WTC11 (cell line): Measurements from ENCODE around the gene ZNF567. TPM values are rescaled to one million over a fixed set of nuclear protein-coding genes. Genes with fewer than 3 reads are reported as not detected.

Experiments used
- ATAC-seq: fragments of 200-7000 bp; cut with Tn5 transposase; 2 replicates; pipeline ENCODE4 v1.10.0; 2021; ENCODE audit warnings: mild to moderate bottlenecking, moderate library complexity
- CTCF ChIA-PET: fragments of 300-600 bp; sonication (Branson Sonifier 250); formaldehyde crosslinking; loops from one replicate; lab custom pipeline; 2021; ENCODE audit warnings: antibody characterized with exemption; lab: Charles Lee
- POLR2A ChIA-PET: fragments of 350-600 bp; sonication (Branson Sonifier 250); formaldehyde crosslinking; loops from one replicate; lab custom pipeline; 2021; ENCODE audit warnings: antibody characterized with exemption; lab: Charles Lee
- DNase-seq: peaks from one replicate; pipeline ENCODE4 v3.0.0; 2021; ENCODE audit warnings: low spot score
- H3K27ac Mint-ChIP-seq: 2 replicates; pipeline ENCODE4 v1.8.0; 2021; ENCODE audit warnings: mixed read lengths
- H3K27me3 Mint-ChIP-seq: 2 replicates; pipeline ENCODE4 v1.8.0; 2021; ENCODE audit warnings: low read depth, mild to moderate bottlenecking, moderate library complexity, mixed read lengths
- H3K36me3 Mint-ChIP-seq: 2 replicates; pipeline ENCODE4 v1.8.0; 2021; ENCODE audit warnings: mixed read lengths
- H3K4me1 Mint-ChIP-seq: 2 replicates; pipeline ENCODE4 v1.8.0; 2022; ENCODE audit warnings: mixed read lengths
- H3K4me3 Mint-ChIP-seq: 2 replicates; pipeline ENCODE4 v1.8.0; 2021; ENCODE audit warnings: mild to moderate bottlenecking, moderate library complexity, mixed read lengths
- H3K9me3 Mint-ChIP-seq: 2 replicates; pipeline ENCODE4 v1.8.0; 2021; ENCODE audit warnings: mixed read lengths
- AR ChIP-seq: fragments of 250-450 bp; sonication (Bioruptor Pico); IDR thresholded peaks from 2 replicates; pipeline ENCODE4 v1.9.0; 2021; ENCODE audit warnings: mild to moderate bottlenecking
- ATF2 ChIP-seq: sonication (generic); formaldehyde crosslinking; IDR thresholded peaks from 2 replicates; pipeline ENCODE4 v1.8.1; 2022; ENCODE audit warnings: low read depth, missing genetic modification reagents, borderline replicate concordance
- EMX1 ChIP-seq: fragments of 250-450 bp; sonication (Bioruptor Pico); IDR thresholded peaks from 2 replicates; pipeline ENCODE4 v1.8.0; 2021; ENCODE audit warnings: mild to moderate bottlenecking
- ETV6 ChIP-seq: sonication (generic); formaldehyde crosslinking; IDR thresholded peaks from 2 replicates; pipeline ENCODE4 v1.8.1; 2022; ENCODE audit warnings: mild to moderate bottlenecking, missing genetic modification reagents
- HMGXB4 ChIP-seq: sonication (generic); formaldehyde crosslinking; IDR thresholded peaks from 2 replicates; pipeline ENCODE4 v1.8.1; 2023; ENCODE audit warnings: mild to moderate bottlenecking, moderate library complexity, missing genetic modification reagents
- IRF1 ChIP-seq: sonication (generic); formaldehyde crosslinking; IDR thresholded peaks from 2 replicates; pipeline ENCODE4 v1.8.0; 2023; ENCODE audit warnings: missing genetic modification reagents
- KAT7 ChIP-seq: sonication (generic); formaldehyde crosslinking; IDR thresholded peaks from 2 replicates; pipeline ENCODE4 v1.8.1; 2023; ENCODE audit warnings: missing genetic modification reagents, mild to moderate bottlenecking, borderline replicate concordance
- NFYB ChIP-seq: sonication (generic); formaldehyde crosslinking; conservative IDR thresholded peaks from 2 replicates; pipeline ENCODE4 v1.8.0; 2022; ENCODE audit warnings: low read depth, missing genetic modification reagents
- NR3C1 ChIP-seq: sonication (generic); formaldehyde crosslinking; conservative IDR thresholded peaks from 2 replicates; pipeline ENCODE4 v1.8.1; 2023; ENCODE audit warnings: low read depth, mild to moderate bottlenecking, missing genetic modification reagents
- SOX15 ChIP-seq: fragments of 250-450 bp; sonication (Bioruptor Pico); IDR thresholded peaks from 2 replicates; pipeline ENCODE4 v1.9.0; 2021; ENCODE audit warnings: mild to moderate bottlenecking
- SP1 ChIP-seq: sonication (generic); formaldehyde crosslinking; conservative IDR thresholded peaks from 2 replicates; pipeline ENCODE4 v1.8.1; 2022; ENCODE audit warnings: missing genetic modification reagents
- TCF7 ChIP-seq: sonication (generic); formaldehyde crosslinking; IDR thresholded peaks from 2 replicates; pipeline ENCODE4 v1.8.0; 2022; ENCODE audit warnings: mild to moderate bottlenecking, low read depth, missing genetic modification reagents, moderate library complexity
- TEAD1 ChIP-seq: sonication (generic); formaldehyde crosslinking; IDR thresholded peaks from 2 replicates; pipeline ENCODE4 v1.8.0; 2022; ENCODE audit warnings: mild to moderate bottlenecking, missing genetic modification reagents
- ZNF138 ChIP-seq: sonication (generic); formaldehyde crosslinking; conservative IDR thresholded peaks from 2 replicates; pipeline ENCODE4 v1.8.1; 2022; ENCODE audit warnings: mild to moderate bottlenecking, moderate library complexity, missing genetic modification reagents
- ZNF219 ChIP-seq: sonication (generic); formaldehyde crosslinking; IDR thresholded peaks from 2 replicates; pipeline ENCODE4 v1.8.0; 2023; ENCODE audit warnings: missing genetic modification reagents, mild to moderate bottlenecking, borderline replicate concordance
- ZNF416 ChIP-seq: fragments of 250-450 bp; sonication (Bioruptor Pico); IDR thresholded peaks from 2 replicates; pipeline ENCODE4 v1.9.0; 2021; ENCODE audit warnings: mild to moderate bottlenecking, inconsistent platforms
- ZNF512 ChIP-seq: sonication (generic); formaldehyde crosslinking; IDR thresholded peaks from 2 replicates; pipeline ENCODE4 v1.8.1; 2022; ENCODE audit warnings: missing genetic modification reagents, borderline replicate concordance
- ZNF532 ChIP-seq: fragments of 250-450 bp; sonication (Bioruptor Pico); IDR thresholded peaks from 2 replicates; pipeline ENCODE4 v1.9.0; 2021; ENCODE audit warnings: mild to moderate bottlenecking, borderline replicate concordance
- ZNF671 ChIP-seq: fragments of 250-450 bp; sonication (Bioruptor Pico); IDR thresholded peaks from 2 replicates; pipeline ENCODE4 v1.8.0; 2021; ENCODE audit warnings: mild to moderate bottlenecking
- total RNA-seq: library from RNA; stranded (reverse); gene quantifications from 3 replicates; pipeline ENCODE4 v1.2.3, GENCODE V29; 2021

Gene ZNF567
- total RNA-seq, 1 experiment from 2014 or later = 10.2 TPM

- CTCF ChIA-PET = no interaction called here
- no peaks in the 10 kb centered on the region for H3K27me3 Mint-ChIP-seq
- H3K27ac Mint-ChIP-seq = no peak overlapping the region
- peaks cover 6% of the 10 kb centered on the region; the same call in 1 of the 2 replicates for H3K9me3 Mint-ChIP-seq
- no peak overlapping the region for H3K4me3 Mint-ChIP-seq
- no peak for TF ChIP-seq ETV6 (CRISPR knock-in tag)
- no peak for TF ChIP-seq SP1 (CRISPR knock-in tag)
- TF ChIP-seq HMGXB4 (CRISPR knock-in tag) = no peak
- TF ChIP-seq AR = no peak
- no peak for TF ChIP-seq SOX15 (CRISPR knock-in tag)
- TF ChIP-seq ZNF416 (CRISPR knock-in tag) = no peak
- TF ChIP-seq ZNF512 (CRISPR knock-in tag) = no peak
- TF ChIP-seq ATF2 = no peak
- no peak for TF ChIP-seq EMX1 (CRISPR knock-in tag)
- TF ChIP-seq TEAD1 (CRISPR knock-in tag) = no peak
- no peak for TF ChIP-seq KAT7
- TF ChIP-seq IRF1 (CRISPR knock-in tag) = no peak
- no peak for TF ChIP-seq ZNF219 (CRISPR knock-in tag)
- no peak for TF ChIP-seq ZNF532
- TF ChIP-seq NR3C1 (CRISPR knock-in tag) = no peak
- TF ChIP-seq TCF7 = no peak
- TF ChIP-seq ZNF671 = no peak
- no peak for TF ChIP-seq NFYB (CRISPR knock-in tag)
- no peak for TF ChIP-seq ZNF138 (CRISPR knock-in tag)
- POLR2A ChIA-PET = no interaction called here
- no peaks in the 10 kb centered on the region for H3K4me1 Mint-ChIP-seq
- ATAC-seq (no peak), DNase-seq (no peak)
- peaks cover 15% of the 10 kb centered on the region for H3K36me3 Mint-ChIP-seq
These were observed 13.2 kb upstream of the ZNF567 start for GRCh38 chr19:36674201-36674600.
